ENCODE measurements around the gene TIPIN. TPM values are rescaled to one million over a fixed set of nuclear protein-coding genes. Genes with fewer than 3 reads are reported as not detected.

Gene TIPIN
- polyA plus RNA-seq, 1 of the 3 experiments (the other 2 are of a cell fraction) = 5.7 TPM

DNA sequence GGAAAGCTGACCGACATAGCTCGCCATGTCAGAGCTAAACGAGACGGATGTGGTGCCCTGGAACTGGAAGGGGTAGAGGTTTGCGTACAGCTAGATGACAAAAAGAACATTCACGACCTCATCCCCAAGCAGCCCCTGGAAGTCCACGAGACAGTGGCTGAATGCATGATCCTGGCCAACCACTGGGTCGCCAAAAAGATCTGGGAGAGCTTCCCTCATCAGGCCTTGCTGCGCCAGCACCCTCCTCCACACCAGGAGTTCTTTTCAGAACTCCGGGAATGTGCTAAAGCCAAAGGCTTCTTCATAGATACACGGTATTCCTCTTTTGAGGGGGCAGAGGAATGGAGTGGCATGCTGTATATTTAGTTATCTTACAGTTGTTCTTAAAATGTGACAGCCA, 30.4 kb downstream of the TIPIN start:
- no peaks in the 10 kb centered on the region for H3K4me1 ChIP-seq (ENCODE audit: control insufficient read depth in 1 of 2, insufficient read depth in 2 of 2, low read depth in 1 of 2, low read length in 1 of 2)
- H3K36me3 ChIP-seq (replicated peaks in 1 of 2; ENCODE audit: control insufficient read depth in 1 of 2, insufficient read depth in 2 of 2, low read length in 1 of 2) = peaks cover 54 to 55% of the 10 kb centered on the region in 2 experiments
- no peak overlapping the region for H3K27ac ChIP-seq (ENCODE audit: low read depth in 2 of 2, low read length in 1 of 2)
- no peaks in the 10 kb centered on the region for H3K9me3 ChIP-seq
- 93% methylated on average over 11 of the region's 11 CpGs for WGBS (ENCODE audit: low lambda C conversion rate)
- no peaks in the 10 kb centered on the region for H3K9me2 ChIP-seq
- H4K20me1 ChIP-seq (ENCODE audit: insufficient read depth) = no peaks in the 10 kb centered on the region
- no peaks in the 10 kb centered on the region for H3K27me3 ChIP-seq (ENCODE audit: insufficient read depth)
- no peak overlapping the region for H3K4me3 ChIP-seq (ENCODE audit: low read depth in 2 of 2, low read length in 1 of 2)
- DNase-seq = no peak
- H3K79me2 ChIP-seq (ENCODE audit: insufficient read depth) = no peaks in the 10 kb centered on the region
- no peak overlapping the region for H3K4me2 ChIP-seq
- ChIA-PET POLR2A (no interaction called here), CTCF (no interaction called here)
- peaks cover 4% of the 10 kb centered on the region for H3F3A ChIP-seq (replicated peaks; ENCODE audit: insufficient read depth)
- no peak for TF ChIP-seq SMC3 (IDR thresholded peaks at IDR 0.05; ENCODE audit: low read depth, low read length)
- TF ChIP-seq GABPA (IDR thresholded peaks at IDR 0.05; ENCODE audit: low read depth) = no peak
- no peak for TF ChIP-seq RCOR1 (IDR thresholded peaks at IDR 0.05; ENCODE audit: low read length)
- TF ChIP-seq CTCF (IDR thresholded peaks at IDR 0.05) = no peak
- H2AFZ ChIP-seq (ENCODE audit: low read depth) = no peak overlapping the region
- H3K9ac ChIP-seq = no peak overlapping the region

GRCh38 chr15:66323312-66323928, 33.1 kb downstream of the TIPIN start:
- no peak for TF ChIP-seq SMC3 (IDR thresholded peaks at IDR 0.05; ENCODE audit: low read depth, low read length)
- no peak for TF ChIP-seq ELF1 (IDR thresholded peaks at IDR 0.05)
- no peak for TF ChIP-seq TAF1 (IDR thresholded peaks at IDR 0.05; ENCODE audit: borderline replicate concordance, low read depth, low read length)
- no peak for TF ChIP-seq RFX5 (IDR thresholded peaks at IDR 0.05; ENCODE audit: low read length)
- TF ChIP-seq FOXJ3 (CRISPR knock-in tag; IDR thresholded peaks at IDR 0.05) = no peak
- TF ChIP-seq EP300 (IDR thresholded peaks at IDR 0.05; ENCODE audit: borderline replicate concordance in 1 of 2, low read depth in 1 of 2, low read length in 1 of 2) = no peak
- no peak for TF ChIP-seq MEF2A (IDR thresholded peaks at IDR 0.05; ENCODE audit: borderline replicate concordance, low read depth)
- no peak for TF ChIP-seq TCF12 (IDR thresholded peaks at IDR 0.05)
- TF ChIP-seq RAD21 (IDR thresholded peaks at IDR 0.05; ENCODE audit: low read length) = no peak
- TF ChIP-seq, protein P1, sequence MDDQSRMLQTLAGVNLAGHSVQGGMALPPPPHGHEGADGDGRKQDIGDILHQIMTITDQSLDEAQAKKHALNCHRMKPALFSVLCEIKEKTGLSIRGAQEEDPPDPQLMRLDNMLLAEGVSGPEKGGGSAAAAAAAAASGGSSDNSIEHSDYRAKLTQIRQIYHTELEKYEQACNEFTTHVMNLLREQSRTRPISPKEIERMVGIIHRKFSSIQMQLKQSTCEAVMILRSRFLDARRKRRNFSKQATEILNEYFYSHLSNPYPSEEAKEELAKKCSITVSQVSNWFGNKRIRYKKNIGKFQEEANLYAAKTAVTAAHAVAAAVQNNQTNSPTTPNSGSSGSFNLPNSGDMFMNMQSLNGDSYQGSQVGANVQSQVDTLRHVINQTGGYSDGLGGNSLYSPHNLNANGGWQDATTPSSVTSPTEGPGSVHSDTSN (IDR thresholded peaks at IDR 0.05) = no peak
- TF ChIP-seq, protein P2, sequence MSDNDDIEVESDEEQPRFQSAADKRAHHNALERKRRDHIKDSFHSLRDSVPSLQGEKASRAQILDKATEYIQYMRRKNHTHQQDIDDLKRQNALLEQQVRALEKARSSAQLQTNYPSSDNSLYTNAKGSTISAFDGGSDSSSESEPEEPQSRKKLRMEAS (IDR thresholded peaks at IDR 0.05; ENCODE audit: low read depth) = no peak
- TF ChIP-seq NFIC (IDR thresholded peaks at IDR 0.05; ENCODE audit: borderline replicate concordance) = no peak
- no peak for TF ChIP-seq CHD2 (IDR thresholded peaks at IDR 0.05; ENCODE audit: low read length, partially characterized antibody)
- TF ChIP-seq GATA2 (CRISPR knock-in tag; IDR thresholded peaks at IDR 0.05) = no peak
- TF ChIP-seq GABPA (IDR thresholded peaks at IDR 0.05; ENCODE audit: low read depth) = no peak
- no peaks in the 10 kb centered on the region for H3K9me2 ChIP-seq
- no peaks in the 10 kb centered on the region for H3F3A ChIP-seq (replicated peaks; ENCODE audit: insufficient read depth)
- no peak overlapping the region for H3K27ac ChIP-seq (ENCODE audit: low read depth in 2 of 2, low read length in 1 of 2)
- H3K36me3 ChIP-seq (replicated peaks in 1 of 2; ENCODE audit: control insufficient read depth in 1 of 2, insufficient read depth in 2 of 2, low read length in 1 of 2) = peaks cover 51 to 55% of the 10 kb centered on the region in 2 experiments
- no peak overlapping the region for H2AFZ ChIP-seq (ENCODE audit: low read depth)
- no peak overlapping the region for H3K4me3 ChIP-seq (ENCODE audit: low read depth in 2 of 2, low read length in 1 of 2)
- no peaks in the 10 kb centered on the region for H3K79me2 ChIP-seq (ENCODE audit: insufficient read depth)
- ChIA-PET CTCF (no interaction called here), POLR2A (no interaction called here)
- H3K9me3 ChIP-seq = no peaks in the 10 kb centered on the region
- no peak for DNase-seq
- no peak overlapping the region for H3K4me2 ChIP-seq
- WGBS (ENCODE audit: low lambda C conversion rate) = 94% methylated on average over 12 of the region's 12 CpGs
- no peaks in the 10 kb centered on the region for H3K27me3 ChIP-seq (ENCODE audit: insufficient read depth)
- H3K4me1 ChIP-seq (ENCODE audit: control insufficient read depth in 1 of 2, insufficient read depth in 2 of 2, low read depth in 1 of 2, low read length in 1 of 2) = no peaks in the 10 kb centered on the region
- H3K9ac ChIP-seq = no peak overlapping the region
- H4K20me1 ChIP-seq (ENCODE audit: insufficient read depth) = no peaks in the 10 kb centered on the region
